Calu3 (cell line): ENCODE data around the gene ACKR1. TPM values are rescaled to one million over a fixed set of nuclear protein-coding genes. Genes with fewer than 3 reads are reported as not detected.

Source experiments
- BruUV-seq: library from RNA; stranded (reverse); fragments of 400-500 nt; replicated peaks from 2 replicates; lab custom pipeline; 2021; lab: Mats Ljungman, UMichigan
- CTCF ChIA-PET: fragments of 300-600 bp; sonication (Branson Sonifier 250); formaldehyde crosslinking; loops from one replicate; lab custom pipeline; 2022; ENCODE audit warnings: antibody characterized with exemption; lab: Charles Lee
- DNase-seq: peaks from one replicate; pipeline ENCODE4 v3.0.0; 2022
- H3K27ac Mint-ChIP-seq: one replicate; pipeline ENCODE4 v1.8.0; 2022; ENCODE audit warnings: mixed read lengths; ENCODE audit not compliant: unreplicated experiment
- H3K27me3 Mint-ChIP-seq: one replicate; pipeline ENCODE4 v1.8.0; 2022; ENCODE audit warnings: mixed read lengths; ENCODE audit not compliant: unreplicated experiment
- H3K36me3 Mint-ChIP-seq: one replicate; pipeline ENCODE4 v1.8.0; 2022; ENCODE audit warnings: mild to moderate bottlenecking, moderate library complexity, mixed read lengths; ENCODE audit not compliant: insufficient read depth, unreplicated experiment
- H3K4me1 Mint-ChIP-seq: one replicate; pipeline ENCODE4 v1.8.0; 2022; ENCODE audit warnings: mild to moderate bottlenecking, low read depth, mixed read lengths; ENCODE audit not compliant: unreplicated experiment
- H3K4me3 Mint-ChIP-seq: one replicate; pipeline ENCODE4 v1.8.0; 2022; ENCODE audit warnings: mild to moderate bottlenecking, low read depth, moderate library complexity, mixed read lengths; ENCODE audit not compliant: unreplicated experiment
- H3K9me3 Mint-ChIP-seq: one replicate; pipeline ENCODE4 v1.8.0; 2022; ENCODE audit warnings: low read depth, mixed read lengths; ENCODE audit not compliant: unreplicated experiment
- intact Hi-C: fragments of 100-400 bp; cut with micrococcal nuclease; formaldehyde crosslinking; loops from one replicate; pipeline ENCODE4 v1.10.0; 2022; ENCODE audit not compliant: unreplicated experiment
- total RNA-seq: library from RNA; stranded (reverse); gene quantifications from 2 replicates; pipeline ENCODE4 v1.2.3, GENCODE V29; 2022
- TF ChIP-seq, protein P1 (sequence below): fragments of 200-600 bp; IDR thresholded peaks from one replicate; pipeline ENCODE4 v1.8.0; 2022; ENCODE audit warnings: antibody characterized with exemption; ENCODE audit not compliant: unreplicated experiment

Gene ACKR1
- total RNA-seq, 1 experiment from 2014 or later = not detected

DNA sequence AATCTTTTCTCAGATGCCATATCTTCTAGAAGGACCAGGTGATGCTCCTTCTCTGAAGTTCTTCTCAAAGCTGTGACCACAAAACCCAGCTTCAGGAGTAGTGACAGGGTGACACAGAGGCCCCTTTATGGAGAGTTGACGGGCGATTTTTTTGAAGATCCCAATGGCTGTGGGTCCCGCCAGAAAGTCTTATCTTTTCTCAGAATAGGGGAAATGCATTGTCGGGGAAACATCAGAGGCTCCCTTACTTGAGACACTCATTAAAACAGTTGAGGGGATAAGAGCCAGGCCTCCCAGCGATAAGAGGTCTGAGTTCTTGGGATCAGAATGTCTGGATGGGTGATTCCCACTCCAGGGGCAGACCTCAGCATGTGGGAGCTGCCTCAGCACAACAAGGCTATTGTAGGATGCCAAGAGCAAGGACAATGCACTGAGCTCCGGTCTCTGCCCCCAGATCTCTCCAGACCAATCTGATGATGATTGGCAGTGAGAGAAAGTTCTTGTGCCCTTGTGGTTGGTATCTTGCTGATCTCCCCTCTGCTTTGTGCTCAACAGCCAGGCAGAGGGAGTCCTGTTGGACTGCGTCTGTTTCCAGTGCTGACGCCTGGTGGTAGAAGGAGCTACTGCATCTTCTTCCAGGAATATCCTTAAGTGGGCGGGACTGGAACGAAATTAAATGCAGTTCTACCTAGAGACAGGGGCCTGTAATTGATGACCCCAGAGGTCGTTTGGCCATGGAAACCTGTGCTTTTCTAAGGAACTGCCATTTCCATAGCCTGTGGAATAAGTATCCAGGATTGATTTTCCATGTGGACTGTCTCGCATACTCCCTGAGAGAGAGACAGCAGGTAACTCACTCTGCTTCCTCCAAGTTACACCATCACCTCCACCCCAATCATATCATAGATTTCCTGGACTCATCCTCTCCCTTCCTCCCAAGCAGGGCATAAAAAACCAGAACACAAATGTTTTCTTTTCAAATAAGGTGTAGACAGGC is 6.8 kb upstream of the ACKR1 start:
- Mint-ChIP-seq H3K4me3 (no peak overlapping the region), H3K27me3 (peaks cover 93% of the 10 kb centered on the region), H3K27ac (no peak overlapping the region), H3K4me1 (no peaks in the 10 kb centered on the region), H3K36me3 (peaks cover 6% of the 10 kb centered on the region), H3K9me3 (no peaks in the 10 kb centered on the region)
- intact Hi-C loops = loop anchor here (1.0 kb wide), 2 partner anchors 37 to 66 kb away; no protein-coding TSS in a partner anchor
- CTCF ChIA-PET = interaction anchor here (0.5 to 1.7 kb wide), 8 partner anchors 9 to 810 kb away, joined by 3 to 16 read pairs (median 5); no protein-coding TSS in a partner anchor
- DNase-seq = peak; percentile 82
- TF ChIP-seq, protein P1, sequence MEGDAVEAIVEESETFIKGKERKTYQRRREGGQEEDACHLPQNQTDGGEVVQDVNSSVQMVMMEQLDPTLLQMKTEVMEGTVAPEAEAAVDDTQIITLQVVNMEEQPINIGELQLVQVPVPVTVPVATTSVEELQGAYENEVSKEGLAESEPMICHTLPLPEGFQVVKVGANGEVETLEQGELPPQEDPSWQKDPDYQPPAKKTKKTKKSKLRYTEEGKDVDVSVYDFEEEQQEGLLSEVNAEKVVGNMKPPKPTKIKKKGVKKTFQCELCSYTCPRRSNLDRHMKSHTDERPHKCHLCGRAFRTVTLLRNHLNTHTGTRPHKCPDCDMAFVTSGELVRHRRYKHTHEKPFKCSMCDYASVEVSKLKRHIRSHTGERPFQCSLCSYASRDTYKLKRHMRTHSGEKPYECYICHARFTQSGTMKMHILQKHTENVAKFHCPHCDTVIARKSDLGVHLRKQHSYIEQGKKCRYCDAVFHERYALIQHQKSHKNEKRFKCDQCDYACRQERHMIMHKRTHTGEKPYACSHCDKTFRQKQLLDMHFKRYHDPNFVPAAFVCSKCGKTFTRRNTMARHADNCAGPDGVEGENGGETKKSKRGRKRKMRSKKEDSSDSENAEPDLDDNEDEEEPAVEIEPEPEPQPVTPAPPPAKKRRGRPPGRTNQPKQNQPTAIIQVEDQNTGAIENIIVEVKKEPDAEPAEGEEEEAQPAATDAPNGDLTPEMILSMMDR = peak; percentile 84
- BruUV-seq = no TSS peak

DNA sequence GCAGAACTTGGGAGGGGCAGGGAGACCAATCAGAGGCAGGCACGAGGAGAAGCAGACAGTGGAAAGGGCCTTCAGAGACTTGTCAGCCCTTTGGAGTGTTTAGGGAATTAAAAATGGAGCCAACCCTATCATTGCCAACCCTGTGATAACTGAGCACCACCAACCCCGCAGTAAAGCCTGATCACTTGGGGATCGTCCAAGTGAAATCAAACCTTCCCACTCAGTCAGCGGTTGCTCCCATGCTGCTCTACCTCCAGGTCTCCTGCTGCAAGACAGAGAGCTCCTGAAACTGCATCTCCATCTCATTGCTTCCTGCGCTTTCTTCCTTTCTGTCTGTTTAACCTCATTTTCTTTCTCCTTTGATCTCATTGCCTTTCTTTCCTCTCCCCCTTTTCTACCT is 4.8 kb upstream of the ACKR1 start:
- intact Hi-C loops = no loop called here
- CTCF ChIA-PET = no interaction called here
- no peaks in the 10 kb centered on the region for H3K9me3 Mint-ChIP-seq
- no peak for DNase-seq
- no peaks in the 10 kb centered on the region for H3K4me1 Mint-ChIP-seq
- no peaks in the 10 kb centered on the region for H3K36me3 Mint-ChIP-seq
- H3K27me3 Mint-ChIP-seq = peaks cover 93% of the 10 kb centered on the region
- TF ChIP-seq, protein P1 = no peak
- no TSS peak for BruUV-seq
- H3K27ac Mint-ChIP-seq = no peak overlapping the region
- no peak overlapping the region for H3K4me3 Mint-ChIP-seq

DNA sequence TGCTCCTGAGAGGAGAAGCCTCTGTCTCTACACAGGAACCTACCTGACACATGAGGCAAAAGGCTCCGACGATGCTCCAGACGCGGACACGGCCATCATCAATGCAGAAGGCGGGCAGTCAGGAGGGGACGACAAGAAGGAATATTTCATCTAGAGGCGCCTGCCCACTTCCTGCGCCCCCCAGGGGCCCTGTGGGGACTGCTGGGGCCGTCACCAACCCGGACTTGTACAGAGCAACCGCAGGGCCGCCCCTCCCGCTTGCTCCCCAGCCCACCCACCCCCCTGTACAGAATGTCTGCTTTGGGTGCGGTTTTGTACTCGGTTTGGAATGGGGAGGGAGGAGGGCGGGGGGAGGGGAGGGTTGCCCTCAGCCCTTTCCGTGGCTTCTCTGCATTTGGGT is 3.9 kb upstream of the ACKR1 start:
- Mint-ChIP-seq H3K27ac (no peak overlapping the region), H3K9me3 (no peaks in the 10 kb centered on the region), H3K4me3 (no peak overlapping the region), H3K4me1 (no peaks in the 10 kb centered on the region), H3K27me3 (peaks cover 94% of the 10 kb centered on the region), H3K36me3 (no peaks in the 10 kb centered on the region)
- CTCF ChIA-PET = no interaction called here
- TF ChIP-seq, protein P1 = no peak
- intact Hi-C loops = no loop called here
- no peak for DNase-seq
- no TSS peak for BruUV-seq

DNA sequence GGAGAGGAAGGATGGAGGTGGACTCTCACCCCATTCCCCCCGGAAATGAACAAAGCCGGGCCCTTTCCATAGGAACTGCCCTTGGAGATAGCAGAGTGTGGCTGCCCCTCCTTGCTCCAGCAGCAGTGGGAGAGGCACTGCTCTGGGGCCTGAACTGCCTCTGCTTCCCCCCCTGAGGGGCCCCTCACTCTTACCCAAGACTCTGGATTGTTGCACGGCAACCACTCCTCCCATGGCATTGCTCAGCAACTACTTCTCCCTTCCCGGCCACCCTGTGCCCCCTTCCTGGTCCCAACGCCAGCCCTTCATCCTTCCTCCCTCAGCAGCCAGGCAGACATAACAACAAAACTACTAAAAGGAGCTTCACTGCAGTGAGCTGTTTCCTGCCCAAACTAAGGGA is 3.0 kb upstream of the ACKR1 start:
- DNase-seq = no peak
- Mint-ChIP-seq H3K4me3 (no peak overlapping the region), H3K9me3 (no peaks in the 10 kb centered on the region), H3K4me1 (no peaks in the 10 kb centered on the region), H3K36me3 (no peaks in the 10 kb centered on the region), H3K27ac (no peak overlapping the region), H3K27me3 (peaks cover 94% of the 10 kb centered on the region)
- TF ChIP-seq, protein P1 = no peak
- no TSS peak for BruUV-seq
- CTCF ChIA-PET = interaction anchor here (0.7 kb wide), 1 partner anchor 49 kb away, joined by 4 read pairs; no protein-coding TSS in a partner anchor
- intact Hi-C loops = no loop called here
